ENCODE data around the gene SMIM5.

The SMIM5 gene

DNA sequence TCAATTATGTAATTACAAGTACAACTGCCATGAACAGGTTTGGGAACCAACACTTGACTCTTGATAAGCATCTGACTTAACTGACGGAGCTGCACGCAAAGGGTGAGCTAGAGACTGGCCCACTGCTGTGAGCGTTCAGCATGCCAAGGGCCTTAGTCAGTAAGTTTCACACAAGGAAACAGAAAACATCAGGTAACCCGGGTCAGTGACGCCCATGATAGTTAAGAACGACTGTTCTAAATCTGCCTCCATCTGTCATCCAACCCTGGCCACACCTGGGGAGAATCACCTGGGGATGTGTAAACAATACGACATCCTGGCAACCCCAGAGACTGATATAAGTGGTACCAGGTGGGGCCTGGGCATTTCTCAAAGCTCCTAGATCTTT is 12.3 kb downstream of the SMIM5 start:
- peak; percentile 86 for DNase-seq
- TF ChIP-seq EZH2phosphoT487 (IDR thresholded peaks at IDR 0.05; ENCODE audit: low read length) (no peak), EZH2 (optimal IDR thresholded peaks at IDR 0.05; ENCODE audit: low read depth, low read length) (no peak), CTCF (IDR thresholded peaks at IDR 0.05; ENCODE audit: low read length) (no peak)
- Histone ChIP-seq H3K9ac (ENCODE audit: low read length) (peak overlapping the region; percentile 75), H3K4me1 (ENCODE audit: low read length) (peaks cover 48% of the 10 kb centered on the region), H2AFZ (ENCODE audit: low read length) (no peak overlapping the region), H3K79me2 (ENCODE audit: low read length) (peaks cover 18% of the 10 kb centered on the region; the same call in 1 of the 2 replicates), H3K27me3 (replicated peaks; ENCODE audit: insufficient read depth, low read length) (no peaks in the 10 kb centered on the region), H3K36me3 (replicated peaks; ENCODE audit: insufficient read depth, low read length) (no peaks in the 10 kb centered on the region; the same call in 1 of the 2 replicates), H4K20me1 (ENCODE audit: insufficient read depth, low read length) (no peaks in the 10 kb centered on the region), H3K4me2 (ENCODE audit: low read depth, low read length) (peak overlapping the region; percentile 50), H3F3A (ENCODE audit: insufficient read depth, low read length) (peaks cover 32% of the 10 kb centered on the region), H3K27ac (ENCODE audit: low read length) (peak overlapping the region; percentile 97), H3K4me3 (ENCODE audit: low read length) (no peak overlapping the region; the same call in 1 of the 2 replicates), H3K9me3 (replicated peaks; ENCODE audit: insufficient read depth, low read length) (no peaks in the 10 kb centered on the region), H3K9me2 (replicated peaks; ENCODE audit: insufficient read depth, low read length) (no peaks in the 10 kb centered on the region)

GRCh38 chr17:75645889-75646637 is 12.8 kb downstream of the SMIM5 start:
- H3K4me2 ChIP-seq (ENCODE audit: low read depth, low read length), result peak overlapping the region; percentile 50
- TF ChIP-seq CTCF (IDR thresholded peaks at IDR 0.05; ENCODE audit: low read length), result no peak
- no peak for TF ChIP-seq EZH2 (optimal IDR thresholded peaks at IDR 0.05; ENCODE audit: low read depth, low read length)
- TF ChIP-seq EZH2phosphoT487 (IDR thresholded peaks at IDR 0.05; ENCODE audit: low read length), result no peak
- no peaks in the 10 kb centered on the region for H3K9me2 ChIP-seq (replicated peaks; ENCODE audit: insufficient read depth, low read length)
- H4K20me1 ChIP-seq (ENCODE audit: insufficient read depth, low read length), result no peaks in the 10 kb centered on the region
- H3K4me3 ChIP-seq (ENCODE audit: low read length), result no peak overlapping the region
- no peaks in the 10 kb centered on the region; the same call in 1 of the 2 replicates for H3K36me3 ChIP-seq (replicated peaks; ENCODE audit: insufficient read depth, low read length)
- peaks cover 48% of the 10 kb centered on the region for H3K4me1 ChIP-seq (ENCODE audit: low read length)
- H2AFZ ChIP-seq (ENCODE audit: low read length), result no peak overlapping the region
- peaks cover 18% of the 10 kb centered on the region; the same call in 1 of the 2 replicates for H3K79me2 ChIP-seq (ENCODE audit: low read length)
- peak; percentile 60 for DNase-seq
- H3F3A ChIP-seq (ENCODE audit: insufficient read depth, low read length), result peaks cover 32% of the 10 kb centered on the region
- H3K9ac ChIP-seq (ENCODE audit: low read length), result peak overlapping the region; percentile 75
- H3K27me3 ChIP-seq (replicated peaks; ENCODE audit: insufficient read depth, low read length), result no peaks in the 10 kb centered on the region
- peak overlapping the region; percentile 97 for H3K27ac ChIP-seq (ENCODE audit: low read length)
- no peaks in the 10 kb centered on the region for H3K9me3 ChIP-seq (replicated peaks; ENCODE audit: insufficient read depth, low read length)

- no peaks in the 10 kb centered on the region for H3K27me3 ChIP-seq (replicated peaks; ENCODE audit: insufficient read depth, low read length)
These were observed 13.4 kb downstream of the SMIM5 start for GRCh38 chr17:75646638-75646992.

More at GRCh38 chr17:75646638-75646992, 13.4 kb downstream of the SMIM5 start:
- peak overlapping the region; percentile 50 for H3K4me2 ChIP-seq (ENCODE audit: low read depth, low read length)
- no peaks in the 10 kb centered on the region; the same call in 1 of the 2 replicates for H3K36me3 ChIP-seq (replicated peaks; ENCODE audit: insufficient read depth, low read length)
- H3K9me3 ChIP-seq (replicated peaks; ENCODE audit: insufficient read depth, low read length), result no peaks in the 10 kb centered on the region
- no peak for DNase-seq
- TF ChIP-seq EZH2 (optimal IDR thresholded peaks at IDR 0.05; ENCODE audit: low read depth, low read length) (no peak), CTCF (IDR thresholded peaks at IDR 0.05; ENCODE audit: low read length) (no peak), EZH2phosphoT487 (IDR thresholded peaks at IDR 0.05; ENCODE audit: low read length) (no peak)
- H3K4me3 ChIP-seq (ENCODE audit: low read length), result no peak overlapping the region
- H2AFZ ChIP-seq (ENCODE audit: low read length), result no peak overlapping the region
- H3F3A ChIP-seq (ENCODE audit: insufficient read depth, low read length), result peaks cover 32% of the 10 kb centered on the region
- peak overlapping the region; percentile 75 for H3K9ac ChIP-seq (ENCODE audit: low read length)
- no peaks in the 10 kb centered on the region for H3K9me2 ChIP-seq (replicated peaks; ENCODE audit: insufficient read depth, low read length)
- H3K27ac ChIP-seq (ENCODE audit: low read length), result peak overlapping the region; percentile 97
- no peaks in the 10 kb centered on the region for H4K20me1 ChIP-seq (ENCODE audit: insufficient read depth, low read length)
- peaks cover 46% of the 10 kb centered on the region for H3K4me1 ChIP-seq (ENCODE audit: low read length)
- H3K79me2 ChIP-seq (ENCODE audit: low read length), result peaks cover 18% of the 10 kb centered on the region; the same call in 1 of the 2 replicates

Measured in MM.1S (cell line).